NAMALWA (cell line): ENCODE results near the gene AOPEP.

Experiments used
- DNase-seq: peaks from one replicate; pipeline ENCODE4 v3.0.0-alpha.2; 2015; ENCODE audit warnings: low spot score

AOPEP gene

DNA sequence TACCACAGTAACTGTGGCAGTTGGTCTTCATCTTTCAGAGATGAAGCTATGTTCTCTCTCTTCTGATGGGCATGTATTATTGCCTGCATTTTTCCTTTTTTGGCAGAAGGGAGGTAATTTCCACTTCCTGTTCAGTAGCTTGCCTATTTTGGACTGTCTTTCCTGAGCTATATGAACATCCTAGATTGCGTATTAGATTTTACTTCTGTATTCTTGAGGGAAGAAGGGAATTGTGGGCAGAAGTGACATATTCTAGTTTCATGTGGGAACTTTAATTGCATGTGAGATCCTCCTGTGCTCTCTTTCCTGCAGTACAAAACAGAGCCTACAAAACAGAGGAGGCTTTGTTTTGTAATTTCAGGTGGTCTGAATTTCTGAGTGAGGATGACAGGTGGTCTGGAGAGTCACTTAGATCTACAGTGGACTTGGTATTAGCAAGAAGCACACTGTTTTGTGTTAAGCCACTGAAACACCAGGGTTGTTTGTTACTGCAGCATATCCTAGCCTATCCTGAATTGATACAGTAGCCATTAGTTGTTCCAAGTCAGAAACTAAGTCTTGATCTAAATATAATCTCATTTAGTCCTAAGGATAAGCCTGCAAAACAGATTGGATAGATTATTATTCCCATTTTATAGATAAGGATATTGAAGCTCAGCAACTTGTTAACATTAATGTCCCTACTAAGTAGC lies 68.1 kb downstream of the AOPEP start:
- DNase-seq: no peak

GRCh38 chr9:94796687-94797086 lies 70.2 kb downstream of the AOPEP start:
- DNase-seq: no peak

DNA sequence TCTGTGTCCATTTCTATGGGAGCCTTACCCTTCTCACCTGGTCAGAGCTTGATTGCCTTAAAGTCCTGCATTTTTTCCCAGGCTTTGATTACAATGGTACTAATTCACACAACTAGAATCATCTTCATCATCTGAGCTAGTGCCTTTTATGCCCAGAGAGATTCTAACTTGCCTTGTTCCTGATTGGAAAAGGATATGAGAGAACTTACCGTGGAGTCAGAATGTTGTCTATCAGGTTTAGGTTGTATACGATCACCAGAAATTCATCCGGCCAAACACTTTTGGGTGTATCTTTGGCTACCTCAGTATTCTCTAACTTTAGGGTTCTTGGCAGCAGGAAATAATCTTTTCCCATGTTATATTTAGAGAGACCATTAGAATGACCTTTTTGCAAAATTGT lies 71.7 kb downstream of the AOPEP start:
- no peak for DNase-seq

DNA sequence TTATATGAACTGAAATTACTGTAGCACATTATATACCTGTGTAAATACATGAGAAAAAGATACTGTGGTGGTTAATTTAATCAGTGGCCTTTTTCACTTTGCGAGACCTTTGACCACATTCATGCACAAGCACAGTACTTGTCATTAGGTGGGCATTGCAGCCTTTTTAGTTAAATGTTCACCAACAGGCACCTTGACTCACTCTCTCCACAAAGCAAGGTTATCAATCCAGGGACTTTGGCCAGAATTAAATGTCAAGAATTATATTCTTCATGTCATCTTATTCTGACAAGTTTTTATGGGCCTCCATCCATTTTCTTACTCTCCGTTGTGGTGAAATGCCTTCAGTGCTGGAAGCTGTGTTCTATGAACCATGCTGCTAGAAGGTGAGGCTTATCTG lies 72.2 kb downstream of the AOPEP start:
- DNase-seq: no peak

DNA sequence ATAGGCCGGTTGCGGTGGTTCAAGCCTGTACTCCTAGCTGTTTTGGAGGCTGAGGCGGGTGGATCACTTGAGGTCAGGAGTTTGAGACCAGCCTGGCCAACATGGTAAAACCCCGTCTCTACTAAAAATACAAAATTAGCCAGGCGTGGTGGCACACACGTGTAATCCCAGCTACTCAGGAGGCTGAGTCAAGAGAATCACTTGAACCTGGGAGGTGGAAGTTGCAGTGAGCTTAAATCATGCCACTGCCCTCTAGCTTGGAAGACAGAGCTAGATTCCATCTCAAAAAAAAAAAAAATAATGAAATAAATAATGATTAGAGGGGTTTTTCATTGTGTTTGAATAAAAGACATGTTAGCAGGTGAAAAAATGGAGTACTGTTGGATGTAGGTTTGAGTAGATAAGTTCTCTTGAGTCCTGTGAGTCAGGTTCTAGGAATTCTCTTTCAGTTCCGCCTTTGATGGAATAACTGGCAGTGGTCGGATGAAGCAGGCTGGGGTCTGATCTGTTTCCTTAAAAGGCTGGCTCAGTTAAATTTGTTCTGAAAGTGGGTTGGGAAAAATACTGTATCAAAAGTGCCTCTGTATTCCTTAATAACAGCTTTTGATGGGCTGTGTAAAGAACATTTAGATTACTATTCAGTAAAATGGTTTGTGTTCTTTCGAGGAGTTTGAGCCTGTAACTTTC lies 73.2 kb downstream of the AOPEP start:
- no peak for DNase-seq

DNA sequence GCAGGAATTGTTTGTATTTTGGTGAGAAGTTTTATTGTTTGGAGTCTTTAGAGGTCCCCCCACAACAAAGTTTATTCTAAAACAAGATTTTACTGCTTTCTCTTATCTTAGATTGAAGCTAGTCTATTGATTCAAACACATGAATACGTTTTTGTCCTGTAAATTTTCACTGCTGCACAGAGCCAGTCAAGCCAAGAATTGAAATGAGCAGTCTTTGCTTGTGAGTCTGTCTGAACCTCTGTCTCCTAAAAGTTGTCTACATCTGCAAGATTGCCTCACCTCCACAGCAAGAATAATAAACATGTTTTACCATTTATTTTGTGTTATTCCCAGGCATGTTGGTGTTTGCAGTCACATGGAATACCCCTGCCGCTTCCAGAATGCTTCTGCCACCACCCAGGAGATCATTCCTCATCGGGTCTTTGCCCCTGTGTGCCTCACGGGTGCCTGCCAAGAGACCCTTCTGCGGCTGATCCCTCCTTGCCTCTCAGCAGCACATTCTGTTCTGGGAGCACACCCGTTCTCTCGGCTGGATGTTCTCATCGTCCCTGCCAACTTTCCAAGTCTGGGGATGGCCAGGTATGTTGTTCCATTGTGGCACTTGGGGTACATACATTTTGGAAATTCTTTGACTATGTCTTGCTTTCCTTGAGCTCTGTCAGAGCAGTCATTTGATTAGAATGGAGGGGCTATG lies 74.1 kb downstream of the AOPEP start:
- no peak for DNase-seq

- no peak for DNase-seq
Measured at GRCh38 chr9:94801234-94801633, 74.7 kb downstream of the AOPEP start.

- DNase-seq: no peak
Measured at GRCh38 chr9:94801681-94802080, 75.2 kb downstream of the AOPEP start.

DNA sequence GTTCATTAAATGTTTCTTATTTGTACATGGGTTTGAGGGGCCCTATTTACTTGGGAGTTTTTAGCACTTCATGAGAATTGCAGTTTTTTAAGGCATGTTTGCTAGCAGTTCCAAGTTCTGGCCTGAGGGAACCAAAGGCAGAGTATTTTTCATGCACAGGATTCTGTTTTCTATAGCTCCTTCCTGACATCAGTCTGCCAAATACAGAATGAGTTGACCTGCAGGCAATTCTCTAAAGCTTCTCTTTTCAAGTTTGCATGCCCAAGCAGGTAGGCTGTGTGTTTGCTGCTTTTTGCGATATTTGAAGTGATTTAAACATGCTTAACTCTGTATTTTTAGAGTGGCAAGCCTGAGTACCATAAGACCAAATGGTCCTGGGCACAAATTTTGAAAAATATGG lies 75.8 kb downstream of the AOPEP start:
- DNase-seq: no peak

GRCh38 chr9:94802793-94803192 lies 76.3 kb downstream of the AOPEP start:
- no peak for DNase-seq

- DNase-seq: no peak
Measured at GRCh38 chr9:94804316-94804715, 77.8 kb downstream of the AOPEP start.

GRCh38 chr9:94805051-94805489 lies 78.6 kb downstream of the AOPEP start:
- no peak for DNase-seq

GRCh38 chr9:94805585-94805984 lies 79.1 kb downstream of the AOPEP start:
- DNase-seq: no peak

- no peak for DNase-seq
Measured at GRCh38 chr9:94806307-94806893, 79.9 kb downstream of the AOPEP start.

GRCh38 chr9:94807556-94807955 lies 81.1 kb downstream of the AOPEP start:
- DNase-seq: no peak

DNA sequence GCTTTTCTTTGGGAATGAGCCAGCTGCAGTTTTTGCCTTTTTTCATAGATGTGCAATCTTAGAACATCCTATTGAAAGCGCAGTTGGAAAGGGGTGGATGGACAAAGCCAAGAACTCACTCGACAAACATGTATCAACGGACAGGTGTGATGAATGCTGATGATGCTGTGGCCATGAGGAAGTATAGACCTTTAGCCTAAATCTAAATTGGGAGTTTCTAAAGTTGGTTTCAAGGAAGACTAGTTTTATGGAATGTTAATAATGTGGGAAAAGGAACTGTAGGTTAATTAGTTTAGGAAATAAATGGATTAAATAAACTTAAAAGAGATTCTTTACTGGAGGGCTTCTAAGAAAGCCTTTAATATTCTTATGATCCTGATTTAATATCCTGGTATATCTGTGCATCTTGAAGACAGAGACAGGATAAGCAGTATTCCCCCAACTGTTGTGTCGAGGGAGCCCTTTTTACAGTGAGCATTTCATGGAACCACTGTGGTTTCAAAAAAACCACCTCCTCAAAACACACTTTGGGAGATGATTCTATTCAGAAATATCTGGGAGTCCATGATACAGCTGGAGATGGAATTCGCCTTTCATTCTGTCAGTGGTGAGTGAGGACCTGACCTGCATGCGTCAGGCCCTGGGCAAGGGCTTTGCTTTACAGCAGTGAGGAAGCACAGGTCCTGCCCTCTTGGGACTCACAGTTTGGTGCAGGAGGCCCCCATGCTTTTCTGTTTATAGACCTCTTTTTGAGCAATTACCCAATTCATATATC lies 82.6 kb downstream of the AOPEP start:
- no peak for DNase-seq

DNA sequence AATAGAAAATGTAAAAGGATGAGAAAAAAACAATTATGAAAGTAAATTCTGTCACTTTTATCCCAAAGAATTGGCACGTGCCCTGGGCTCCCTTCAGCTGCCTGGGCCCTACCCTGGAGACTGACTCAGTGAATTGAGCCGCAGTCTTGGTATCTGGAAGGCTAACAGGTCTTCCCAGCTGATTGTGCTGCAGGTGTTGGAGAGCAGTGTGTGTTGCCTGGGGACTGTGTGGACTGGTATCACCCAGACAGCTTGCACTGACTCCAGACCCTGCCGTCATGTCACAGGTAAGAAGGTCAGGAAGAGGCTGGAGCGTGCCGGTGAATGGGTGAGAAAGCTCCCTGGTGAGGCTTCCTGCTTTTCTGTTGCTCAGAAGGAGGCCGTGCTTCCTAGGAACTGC lies 83.3 kb downstream of the AOPEP start:
- no peak for DNase-seq

- no peak for DNase-seq
Measured at GRCh38 chr9:94811074-94811473, 84.6 kb downstream of the AOPEP start.

DNA sequence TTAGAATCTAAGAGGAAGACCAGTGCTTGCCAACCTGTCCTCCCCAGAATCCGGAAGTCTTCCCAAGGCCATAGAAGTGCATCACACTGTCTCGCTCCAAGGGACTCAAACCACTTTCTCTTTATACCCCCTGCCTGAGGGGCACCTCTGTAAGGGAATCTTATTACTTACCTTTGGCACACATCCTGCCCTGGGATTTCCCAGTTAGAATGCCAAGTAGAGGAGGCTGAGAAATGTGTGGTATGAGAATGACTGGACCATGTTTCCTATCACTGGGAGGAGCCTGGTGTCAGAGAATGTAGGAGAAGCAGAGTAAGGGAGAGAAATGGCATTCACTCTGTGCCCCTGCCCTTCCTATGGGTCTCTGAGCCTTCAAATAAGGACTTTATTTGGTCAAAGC lies 85.8 kb downstream of the AOPEP start:
- DNase-seq: no peak

GRCh38 chr9:94813379-94813778 lies 86.9 kb downstream of the AOPEP start:
- no peak for DNase-seq

DNA sequence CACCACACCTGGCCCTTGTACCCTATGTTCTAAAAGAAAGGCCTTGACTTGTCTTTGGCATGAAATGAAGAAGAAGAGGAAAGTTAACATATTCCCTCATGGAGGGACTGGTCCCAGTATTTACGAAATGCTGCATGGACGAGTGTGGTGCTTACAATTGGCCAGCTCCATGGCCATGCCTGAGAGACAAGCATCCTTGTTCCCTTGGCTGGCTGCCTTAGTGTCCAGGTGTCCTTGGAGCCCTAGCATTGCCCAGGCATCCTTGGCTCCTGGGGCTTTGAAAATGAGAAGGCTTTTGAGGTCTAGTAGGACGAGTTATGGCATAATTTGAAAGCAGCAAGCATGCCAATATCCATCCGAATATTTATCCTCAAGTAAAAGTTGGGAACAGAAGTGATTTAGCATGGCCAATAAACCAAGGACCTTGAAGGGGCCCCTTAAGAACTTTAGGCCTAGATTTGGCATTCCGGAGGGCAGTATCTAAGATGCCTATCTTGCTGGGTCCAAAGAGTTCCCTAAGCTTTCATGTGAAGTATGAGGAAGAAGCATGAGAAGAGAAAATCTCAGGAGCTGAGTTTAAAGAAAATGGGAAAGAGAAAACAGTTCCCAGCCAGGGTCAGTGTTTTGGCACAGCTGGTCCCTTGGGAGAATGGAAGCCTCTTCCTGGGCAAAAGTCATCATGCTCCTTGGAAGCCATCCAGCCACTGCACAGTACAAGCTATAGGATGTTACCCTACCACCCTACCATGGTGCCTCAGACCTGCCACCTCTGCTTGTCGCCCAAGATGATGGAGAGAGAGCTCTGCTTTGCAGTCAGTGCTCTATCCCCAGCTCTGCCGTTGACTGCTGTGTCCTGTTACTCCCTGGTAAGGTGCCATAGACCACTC lies 91.0 kb downstream of the AOPEP start:
- no peak for DNase-seq
